H1 (cell line): ENCODE results near the gene AP2B1. TPM values are rescaled to one million over a fixed set of nuclear protein-coding genes. Genes with fewer than 3 reads are reported as not detected.

Source experiments
- ASH2L ChIP-seq: fragments of 200-600, 300-600 bp; sonication (generic); IDR thresholded peaks from one replicate; pipeline ENCODE4 v1.7.1; 2017; ENCODE audit warnings: low read length
- BRCA1 ChIP-seq: IDR thresholded peaks from 2 replicates; pipeline ENCODE4 v1.6.1; 2012; ENCODE audit warnings: low read depth, low read length, improper control_type of control experiment
- CBX5 ChIP-seq: fragments of 300-800, 300-1000 bp; sonication (generic); IDR thresholded peaks from 2 replicates; pipeline ENCODE4 v1.7.1; 2016; ENCODE audit warnings: antibody characterized with exemption, low read length, low read depth
- CHD1 ChIP-seq: IDR thresholded peaks from 2 replicates; pipeline ENCODE4 v1.6.1; 2012; ENCODE audit warnings: low read depth, low read length, improper control_type of control experiment
- CTBP2 ChIP-seq: IDR thresholded peaks from 2 replicates; pipeline ENCODE4 v1.7.0; 2011; ENCODE audit warnings: borderline replicate concordance, mild to moderate bottlenecking, moderate library complexity, mixed read lengths, low read length; ENCODE audit not compliant: insufficient read depth, insufficient read length
- EP300 ChIP-seq, 2 experiments: IDR thresholded peaks; 1 replicate in 1 of 2; 2 replicates in 1 of 2; pipeline ENCODE4 v1.6.1; 2011 to 2012; ENCODE audit warnings: low read depth in 2 of 2, low read length in 2 of 2, mild to moderate bottlenecking in 2 of 2, borderline replicate concordance in 1 of 2, inconsistent platforms in 1 of 2, moderate library complexity in 1 of 2
- EZH2 ChIP-seq: fragments of 200-600 bp; sonication (generic); IDR thresholded peaks from 2 replicates; pipeline ENCODE4 v1.7.1; 2012; ENCODE audit warnings: low read depth, mild to moderate bottlenecking, moderate library complexity, low read length, inconsistent platforms; ENCODE audit not compliant: severe bottlenecking
- GABPA ChIP-seq: IDR thresholded peaks from 2 replicates; pipeline ENCODE4 v1.6.1; 2011; ENCODE audit warnings: mild to moderate bottlenecking, low read length, moderate library complexity, borderline replicate concordance; ENCODE audit not compliant: insufficient read depth
- KDM4A ChIP-seq: IDR thresholded peaks from one replicate; pipeline ENCODE4 v1.7.1; 2012; ENCODE audit warnings: low read depth, mild to moderate bottlenecking, moderate library complexity, low read length, inconsistent platforms; ENCODE audit not compliant: severe bottlenecking
- NRF1 ChIP-seq: IDR thresholded peaks from 2 replicates; pipeline ENCODE4 v1.6.1; 2011; ENCODE audit warnings: mild to moderate bottlenecking, low read depth, low read length, improper control_type of control experiment
- POLR2AphosphoS5 ChIP-seq: IDR thresholded peaks from 2 replicates; pipeline ENCODE4 v1.6.1; 2011; ENCODE audit warnings: low read depth, low read length
- RBBP5 ChIP-seq: IDR thresholded peaks from 2 replicates; pipeline ENCODE4 v1.7.1; 2012; ENCODE audit warnings: low read depth, mild to moderate bottlenecking, inconsistent platforms, low read length, moderate library complexity, borderline replicate concordance
- RNF2 ChIP-seq: fragments of 200-900, 300-1000 bp; sonication (generic); IDR thresholded peaks from 2 replicates; pipeline ENCODE4 v1.7.1; 2016; ENCODE audit warnings: borderline replicate concordance, low read depth, mild to moderate bottlenecking, antibody characterized with exemption, low read length; ENCODE audit not compliant: poor library complexity, severe bottlenecking; ENCODE audit errors: missing control alignments
- RXRA ChIP-seq: IDR thresholded peaks from 2 replicates; pipeline ENCODE4 v1.6.1; 2011; ENCODE audit warnings: low read depth, mild to moderate bottlenecking, low read length, moderate library complexity; ENCODE audit not compliant: insufficient read depth
- SIN3A ChIP-seq, 2 experiments: IDR thresholded peaks in 1 of 2; conservative IDR thresholded peaks in 1 of 2; 2 replicates each; pipeline ENCODE4 v1.6.1; 2011 to 2012; ENCODE audit warnings: low read length in 2 of 2, improper control_type of control experiment in 1 of 2, low read depth in 1 of 2, mild to moderate bottlenecking in 1 of 2
- SIX5 ChIP-seq: IDR thresholded peaks from 2 replicates; pipeline ENCODE4 v1.6.1; 2011; ENCODE audit warnings: mild to moderate bottlenecking, low read depth, low read length
- SP2 ChIP-seq: IDR thresholded peaks from 2 replicates; pipeline ENCODE4 v1.6.1; 2012; ENCODE audit warnings: mild to moderate bottlenecking, low read length, inconsistent platforms
- YY1 ChIP-seq: IDR thresholded peaks from 2 replicates; pipeline ENCODE4 v1.6.1; 2011; ENCODE audit warnings: low read depth, mild to moderate bottlenecking, low read length
- polyA plus RNA-seq, 7 experiments: library from polyadenylated mRNA; depleted of rRNA in 3 of 7; stranded (reverse) in 5 of 7; unstranded in 2 of 7; fragments of >200 nt in 5 of 7; fragments of 200-250 nt in 2 of 7; gene quantifications; 1 replicate in 5 of 7; 2 replicates in 1 of 7; 4 replicates in 1 of 7; pipeline versions ENCODE4 v1.2.1 to v1.2.3, GENCODE V29; 2011 to 2013; ENCODE audit warnings: missing spikeins in 2 of 7, mixed read lengths in 2 of 7
- total RNA-seq: library from RNA; stranded (reverse); fragmentation: NEBNext Ultra II Directional; extraction: Animal tissue kit (Norgen Biotek cat#: 25700); gene quantifications from 2 replicates; pipeline ENCODE4 v1.2.1, GENCODE V29; 2021
- TF ChIP-seq, protein P1 (sequence below): IDR thresholded peaks from 2 replicates; pipeline ENCODE4 v1.6.1; 2012; ENCODE audit warnings: inconsistent platforms

AP2B1 gene
- total and polyA plus RNA-seq, 2 of the 8 experiments (the other 6 are each of a cell fraction or from before 2014, with no cell fraction given), result 95.5 to 199 TPM

DNA sequence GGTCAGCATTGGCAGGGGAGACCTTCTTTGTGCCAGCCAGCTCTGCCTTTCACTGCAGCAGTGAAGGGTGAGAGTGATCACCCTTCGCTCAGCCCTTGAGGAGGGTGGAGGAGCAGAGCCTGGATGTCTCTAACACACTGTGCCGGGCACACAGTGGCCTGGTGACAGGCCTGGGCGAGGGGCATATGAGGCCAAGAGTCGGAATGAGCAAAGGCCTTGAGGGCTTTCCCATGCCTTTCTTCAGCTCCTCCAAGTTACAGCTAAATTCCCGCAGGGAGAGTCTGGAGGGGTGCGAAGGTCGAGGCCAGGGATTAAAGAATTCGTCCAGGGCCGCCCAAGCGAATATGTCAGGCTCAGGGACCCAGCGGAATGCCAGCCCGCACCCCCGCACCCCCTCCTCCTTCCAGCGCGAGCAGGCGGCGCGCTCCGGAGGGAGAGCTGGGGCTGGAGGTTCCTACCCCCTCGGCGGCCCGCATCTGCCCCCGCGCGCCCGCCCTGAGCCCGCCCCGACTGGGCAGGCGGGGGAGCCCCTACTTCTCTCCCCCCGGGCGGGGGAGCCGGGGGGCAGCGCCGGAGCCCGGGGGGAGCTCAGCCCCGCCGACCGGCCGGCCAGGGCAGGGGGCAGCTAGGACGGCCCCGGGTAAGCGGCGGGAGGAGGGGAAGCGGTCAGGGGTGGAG is 144.3 kb downstream of the AP2B1 start, which contains the start of gene RASL10B (continued):
- peak; percentile 27; the same call in 1 of the 2 replicates for TF ChIP-seq POLR2AphosphoS5
- no peak for TF ChIP-seq BRCA1
- TF ChIP-seq EP300 (IDR thresholded peaks at IDR 0.05; ENCODE audit: borderline replicate concordance in 1 of 2, low read depth in 2 of 2, low read length in 2 of 2), result no peak
- peak; percentile 20 to 50; a peak in 2 of 4 replicates for TF ChIP-seq SIN3A (conservative IDR thresholded peaks at IDR 0.05 in 1 of 2, IDR thresholded peaks at IDR 0.05 in 1 of 2; ENCODE audit: low read depth in 1 of 2, low read length in 2 of 2)
- TF ChIP-seq ASH2L, result no peak
- no peak for TF ChIP-seq CTBP2
- TF ChIP-seq, protein P1, sequence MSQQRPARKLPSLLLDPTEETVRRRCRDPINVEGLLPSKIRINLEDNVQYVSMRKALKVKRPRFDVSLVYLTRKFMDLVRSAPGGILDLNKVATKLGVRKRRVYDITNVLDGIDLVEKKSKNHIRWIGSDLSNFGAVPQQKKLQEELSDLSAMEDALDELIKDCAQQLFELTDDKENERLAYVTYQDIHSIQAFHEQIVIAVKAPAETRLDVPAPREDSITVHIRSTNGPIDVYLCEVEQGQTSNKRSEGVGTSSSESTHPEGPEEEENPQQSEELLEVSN, result no peak
- TF ChIP-seq NRF1, result no peak
- no peak for TF ChIP-seq SIX5
- no peak for TF ChIP-seq GABPA
- no peak for TF ChIP-seq CHD1
- TF ChIP-seq KDM4A, result peak; percentile 62
- TF ChIP-seq CBX5, result no peak
- TF ChIP-seq SP2, result no peak
- TF ChIP-seq RBBP5, result 0 out of 2 replicates have a peak, but pooled peaks have one; percentile 53
- no peak for TF ChIP-seq RXRA
- TF ChIP-seq YY1, result no peak
- TF ChIP-seq RNF2, result no peak
- TF ChIP-seq EZH2, result no peak
